Omental fat pad (tissue), 4 donors: Measurements from ENCODE around the gene FNDC5. TPM values are rescaled to one million over a fixed set of nuclear protein-coding genes. Genes with fewer than 3 reads are reported as not detected.

Source experiments
- ATAC-seq: fragments of 150-250 bp; one replicate; pipeline ENCODE4 v1.9.1; 2016; ENCODE audit warnings: mild to moderate bottlenecking, moderate library complexity; ENCODE audit not compliant: low FRiP score
- DNase-seq: peaks from one replicate; pipeline ENCODE4 v3.0.0-alpha.2; 2019; ENCODE audit warnings: low spot score
- total RNA-seq, 4 donors: library from RNA; depleted of rRNA; stranded (reverse); fragments of >200 nt; gene quantifications; one replicate each; pipeline ENCODE4 v1.1.0, GENCODE V29; 2016
- TF ChIP-seq, protein P1 (sequence below), 3 donors: fragments of 450-650 bp; IDR thresholded peaks; one replicate each; pipeline ENCODE4 v1.5.1; 2016 to 2017; ENCODE audit warnings: antibody characterized with exemption in 3 of 3, mild to moderate bottlenecking in 3 of 3, moderate library complexity in 2 of 3

The FNDC5 gene
- total RNA-seq, 4 donors from 2014 or later = 0.48 to 3.0 (median 1.6) TPM

DNA sequence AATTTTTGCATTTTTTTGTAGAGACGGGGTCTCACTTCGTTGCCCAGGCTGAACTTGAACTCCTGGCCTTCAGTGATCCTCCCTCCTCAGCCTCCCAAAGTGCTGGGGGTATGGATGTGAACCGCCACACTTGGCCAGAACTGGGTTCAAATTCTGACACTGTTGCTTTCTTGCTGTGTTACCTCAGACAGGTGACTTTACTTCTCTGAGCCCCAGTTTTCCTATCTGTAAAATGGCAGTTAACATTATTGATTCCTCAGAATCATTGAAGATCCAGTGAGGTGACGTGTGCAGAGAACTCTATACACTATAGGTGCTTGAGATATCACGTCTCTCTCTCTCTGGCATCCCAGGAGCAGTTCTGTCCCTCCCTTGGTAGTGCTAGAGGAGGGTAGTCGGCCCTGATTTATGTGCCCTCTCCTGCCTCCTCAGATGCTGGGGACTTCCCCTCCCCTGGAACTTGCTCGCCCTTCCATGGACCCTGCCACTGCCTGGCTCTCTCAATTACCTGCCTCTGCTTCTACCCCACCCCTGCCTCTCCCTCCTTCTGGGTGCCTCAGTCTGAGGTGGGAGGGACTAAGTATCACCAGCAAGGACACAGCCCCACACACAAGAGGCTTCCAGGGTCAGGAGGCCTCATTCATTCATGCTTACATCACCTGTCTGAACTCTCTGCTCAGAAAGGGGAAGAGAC lies 12.8 kb upstream of the FNDC5 start:
- ATAC-seq (no peak), DNase-seq (no peak)
- TF ChIP-seq, protein P1, sequence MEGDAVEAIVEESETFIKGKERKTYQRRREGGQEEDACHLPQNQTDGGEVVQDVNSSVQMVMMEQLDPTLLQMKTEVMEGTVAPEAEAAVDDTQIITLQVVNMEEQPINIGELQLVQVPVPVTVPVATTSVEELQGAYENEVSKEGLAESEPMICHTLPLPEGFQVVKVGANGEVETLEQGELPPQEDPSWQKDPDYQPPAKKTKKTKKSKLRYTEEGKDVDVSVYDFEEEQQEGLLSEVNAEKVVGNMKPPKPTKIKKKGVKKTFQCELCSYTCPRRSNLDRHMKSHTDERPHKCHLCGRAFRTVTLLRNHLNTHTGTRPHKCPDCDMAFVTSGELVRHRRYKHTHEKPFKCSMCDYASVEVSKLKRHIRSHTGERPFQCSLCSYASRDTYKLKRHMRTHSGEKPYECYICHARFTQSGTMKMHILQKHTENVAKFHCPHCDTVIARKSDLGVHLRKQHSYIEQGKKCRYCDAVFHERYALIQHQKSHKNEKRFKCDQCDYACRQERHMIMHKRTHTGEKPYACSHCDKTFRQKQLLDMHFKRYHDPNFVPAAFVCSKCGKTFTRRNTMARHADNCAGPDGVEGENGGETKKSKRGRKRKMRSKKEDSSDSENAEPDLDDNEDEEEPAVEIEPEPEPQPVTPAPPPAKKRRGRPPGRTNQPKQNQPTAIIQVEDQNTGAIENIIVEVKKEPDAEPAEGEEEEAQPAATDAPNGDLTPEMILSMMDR (IDR thresholded peaks at IDR 0.05) = no peak

DNA sequence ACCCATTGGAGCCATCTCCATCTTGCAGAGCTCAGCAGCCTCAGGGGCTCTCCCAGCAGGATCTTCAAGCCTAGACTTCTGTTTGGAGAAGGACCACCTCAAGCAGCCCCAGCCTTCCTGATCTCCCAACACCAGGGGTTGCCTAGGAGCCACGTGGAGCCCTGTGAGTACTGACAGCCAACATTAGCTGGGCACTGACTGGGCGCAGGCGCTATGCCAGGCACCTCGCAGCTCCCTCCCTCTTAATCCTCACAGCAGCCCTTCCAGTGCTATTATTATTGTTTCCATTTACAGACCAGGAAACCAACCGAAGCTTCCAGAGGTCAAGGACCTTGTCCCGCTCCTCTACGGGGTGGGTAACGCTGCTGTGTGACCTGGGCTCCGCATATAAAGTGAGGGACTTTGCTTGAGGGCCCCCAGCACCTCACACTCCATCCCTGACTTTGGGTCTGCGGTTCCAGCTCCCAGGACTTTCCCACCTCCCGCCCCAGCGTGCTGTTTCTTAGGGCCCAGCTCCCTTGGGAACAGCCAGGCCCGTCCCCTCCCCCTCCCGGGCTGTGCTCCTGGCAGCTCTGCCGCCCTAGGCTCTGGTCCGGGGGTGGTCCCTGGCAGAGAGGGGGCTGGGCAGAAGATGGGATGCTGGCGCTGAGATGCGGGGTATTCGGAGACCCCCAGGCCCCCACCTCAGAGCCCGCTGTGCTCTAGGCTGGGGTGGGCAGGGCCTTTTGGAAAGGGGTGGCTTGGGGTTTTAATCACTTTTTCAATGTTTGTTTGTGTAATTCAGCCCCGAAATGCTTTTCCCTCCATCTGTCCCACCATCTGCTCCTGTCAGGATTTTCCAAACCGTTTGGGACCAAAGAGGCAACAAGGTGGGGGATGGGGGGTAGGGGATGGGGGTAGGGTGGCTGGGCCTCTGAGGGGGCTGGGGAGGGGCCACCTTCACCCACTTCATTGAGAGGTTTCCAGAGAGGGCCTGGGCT lies 11.4 kb upstream of the FNDC5 start:
- ATAC-seq (no peak), DNase-seq (no peak)
- TF ChIP-seq, protein P1 (IDR thresholded peaks at IDR 0.05) = no peak

DNA sequence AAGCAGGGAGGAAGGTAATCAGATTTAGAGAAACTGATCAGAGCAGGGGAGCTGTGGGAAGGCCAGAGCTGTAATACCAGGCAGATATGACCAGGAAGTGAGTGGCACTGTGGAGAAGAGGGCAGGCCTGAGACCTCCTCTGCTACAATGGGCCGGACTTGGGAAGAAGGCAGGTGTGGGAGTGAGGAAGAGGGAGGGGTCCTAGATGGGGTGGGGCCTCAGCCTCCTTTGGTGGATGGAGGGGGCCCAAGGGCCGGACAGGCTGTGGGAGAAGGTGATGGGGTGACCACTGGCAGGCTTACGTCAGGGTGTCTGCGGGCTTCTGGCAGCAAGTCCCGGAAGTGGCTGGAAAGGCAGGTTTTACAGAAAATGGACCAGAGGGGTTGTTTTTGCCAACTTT lies 10.6 kb upstream of the FNDC5 start:
- ATAC-seq (no peak), DNase-seq (no peak)
- TF ChIP-seq, protein P1 (IDR thresholded peaks at IDR 0.05) = no peak

DNA sequence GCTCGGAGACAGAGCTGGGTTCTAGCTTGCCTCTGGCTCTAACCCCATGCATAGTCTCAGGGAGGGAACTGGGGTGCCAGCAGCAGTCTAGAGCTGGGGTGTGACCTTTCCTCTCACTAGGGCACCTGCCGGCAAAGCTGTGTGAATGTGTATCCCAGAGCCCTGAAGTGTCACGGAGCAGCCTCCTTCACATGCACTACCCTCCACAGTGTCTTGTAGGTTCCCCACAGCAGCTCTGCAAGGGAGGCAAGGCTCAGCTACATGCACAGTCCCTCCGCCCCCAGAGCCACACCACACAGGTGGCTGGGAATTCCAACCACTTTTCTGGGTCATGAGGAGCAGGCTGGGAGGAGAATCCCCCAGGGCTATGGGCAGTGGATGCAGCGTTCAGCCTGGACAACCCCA lies 7.9 kb upstream of the FNDC5 start:
- DNase-seq = no peak
- ATAC-seq = no peak
- TF ChIP-seq, protein P1 (IDR thresholded peaks at IDR 0.05) = no peak

DNA sequence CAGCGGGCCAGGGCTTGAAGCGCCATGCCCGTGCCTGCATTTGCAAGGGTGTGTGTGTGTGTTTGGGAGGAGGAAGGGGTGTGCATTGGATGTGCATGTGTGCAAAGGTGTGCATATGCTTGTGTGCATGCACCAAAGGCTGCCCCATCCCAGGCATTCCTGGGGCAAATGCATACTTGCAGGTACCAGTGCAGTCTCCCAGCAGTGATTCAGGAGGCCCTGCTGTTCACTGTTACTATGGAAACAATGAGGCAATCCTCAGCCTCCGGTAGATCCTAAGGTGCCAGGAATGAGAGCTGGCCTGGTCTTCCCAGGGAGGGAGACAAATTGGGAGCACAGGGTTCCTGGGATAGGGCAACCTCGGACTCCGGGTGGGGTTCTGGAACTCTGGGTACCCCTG lies 7.5 kb upstream of the FNDC5 start:
- DNase-seq (no peak), ATAC-seq (peak; percentile 16)
- TF ChIP-seq, protein P1 (IDR thresholded peaks at IDR 0.05) = no peak

DNA sequence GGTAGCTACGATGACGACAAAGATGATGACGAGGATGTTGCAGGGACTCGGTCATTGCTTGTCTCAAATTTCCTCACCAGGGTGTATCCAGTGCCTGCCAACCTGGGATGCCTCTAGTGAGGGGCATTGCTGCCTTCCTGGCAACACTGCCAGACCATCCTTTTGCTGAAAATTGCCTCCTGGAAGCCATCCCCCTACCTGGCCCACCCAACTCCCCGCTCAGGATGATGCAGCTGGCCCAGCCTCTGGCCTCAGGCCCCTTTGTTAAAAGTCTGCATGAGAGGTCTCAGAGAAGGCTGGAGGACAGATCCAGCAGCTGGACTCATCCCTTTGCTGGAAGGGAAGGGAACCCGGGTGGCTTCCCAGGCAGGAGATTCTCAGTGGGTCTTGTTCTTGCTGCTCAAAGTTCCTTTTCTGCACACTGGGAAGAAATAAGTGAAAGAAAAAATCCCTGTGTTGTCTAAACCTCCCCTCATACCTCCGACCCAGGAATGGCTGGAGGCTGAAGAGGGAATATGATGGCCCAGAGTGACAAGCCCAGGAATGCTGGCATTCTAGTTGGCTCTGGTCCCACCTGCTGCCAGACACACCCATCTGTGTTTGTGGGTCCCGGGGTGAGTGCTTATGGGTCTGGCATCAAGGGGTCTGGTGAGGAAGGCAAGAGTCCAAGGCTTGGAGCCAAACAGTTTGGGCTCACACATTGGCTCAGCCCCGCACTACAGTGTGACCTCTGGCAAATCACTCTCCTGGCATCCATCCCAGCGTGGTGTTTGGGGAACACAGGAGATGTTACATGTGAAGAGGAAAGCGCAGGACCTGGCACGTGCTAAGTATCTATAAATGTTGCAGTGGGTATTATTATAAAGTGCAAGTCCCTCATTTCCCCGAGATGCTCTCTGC lies 6.7 kb upstream of the FNDC5 start:
- DNase-seq (no peak), ATAC-seq (no peak)
- TF ChIP-seq, protein P1 (IDR thresholded peaks at IDR 0.05) = no peak
